Liver (tissue), 3 donors: Measurements from ENCODE around the gene ARID3A.

ENCODE experiments used
- CTCF ChIP-seq: fragments of 150-350 bp; IDR thresholded peaks from 2 replicates; pipeline ENCODE4 v1.5.1; 2017; ENCODE audit warnings: improper control_type of control experiment, low read depth, low read length; ENCODE audit not compliant: missing input control
- RAD21 ChIP-seq, 2 donors: IDR thresholded peaks; 2 replicates each; pipeline ENCODE4 v1.6.1; 2016; ENCODE audit warnings: antibody characterized with exemption in 2 of 2, mild to moderate bottlenecking in 2 of 2
- REST ChIP-seq: IDR thresholded peaks from 2 replicates; pipeline ENCODE4 v1.6.1; 2016; ENCODE audit warnings: antibody characterized with exemption, mild to moderate bottlenecking
- SP1 ChIP-seq: IDR thresholded peaks from 2 replicates; pipeline ENCODE4 v1.6.1; 2018; ENCODE audit warnings: antibody characterized with exemption, mild to moderate bottlenecking
- donor health status: healthy.
- donor health status: healthy.

- no peak for TF ChIP-seq CTCF
- TF ChIP-seq REST = no peak
- TF ChIP-seq SP1 = no peak
- no peak for TF ChIP-seq RAD21 (IDR thresholded peaks at IDR 0.05)
Observed at GRCh38 chr19:1011831-1012333, 86.0 kb downstream of the ARID3A start.
